Esophagus muscularis mucosa (tissue), 3 donors: ENCODE results near the gene TRAF2.
"Not testable (repeated sequence)": the region's sequence is repeated elsewhere in the genome, so short reads cannot be mapped to it uniquely, and the experiment has no call there.

Experiments used
- POLR2A ChIP-seq: fragments of 450-650 bp; IDR thresholded peaks from one replicate; pipeline ENCODE4 v1.6.1; 2017; ENCODE audit warnings: antibody characterized with exemption, moderate library complexity, mild to moderate bottlenecking, low read depth
- TF ChIP-seq, protein P1 (sequence below), 3 experiments: fragments of 200-600 bp in 2 of 3; fragments of 450-650 bp in 1 of 3; sonication (generic) in 2 of 3; IDR thresholded peaks; one replicate each; pipeline ENCODE4 v1.5.1; 2017 to 2019; ENCODE audit warnings: antibody characterized with exemption in 3 of 3, mild to moderate bottlenecking in 2 of 3, moderate library complexity in 1 of 3

DNA sequence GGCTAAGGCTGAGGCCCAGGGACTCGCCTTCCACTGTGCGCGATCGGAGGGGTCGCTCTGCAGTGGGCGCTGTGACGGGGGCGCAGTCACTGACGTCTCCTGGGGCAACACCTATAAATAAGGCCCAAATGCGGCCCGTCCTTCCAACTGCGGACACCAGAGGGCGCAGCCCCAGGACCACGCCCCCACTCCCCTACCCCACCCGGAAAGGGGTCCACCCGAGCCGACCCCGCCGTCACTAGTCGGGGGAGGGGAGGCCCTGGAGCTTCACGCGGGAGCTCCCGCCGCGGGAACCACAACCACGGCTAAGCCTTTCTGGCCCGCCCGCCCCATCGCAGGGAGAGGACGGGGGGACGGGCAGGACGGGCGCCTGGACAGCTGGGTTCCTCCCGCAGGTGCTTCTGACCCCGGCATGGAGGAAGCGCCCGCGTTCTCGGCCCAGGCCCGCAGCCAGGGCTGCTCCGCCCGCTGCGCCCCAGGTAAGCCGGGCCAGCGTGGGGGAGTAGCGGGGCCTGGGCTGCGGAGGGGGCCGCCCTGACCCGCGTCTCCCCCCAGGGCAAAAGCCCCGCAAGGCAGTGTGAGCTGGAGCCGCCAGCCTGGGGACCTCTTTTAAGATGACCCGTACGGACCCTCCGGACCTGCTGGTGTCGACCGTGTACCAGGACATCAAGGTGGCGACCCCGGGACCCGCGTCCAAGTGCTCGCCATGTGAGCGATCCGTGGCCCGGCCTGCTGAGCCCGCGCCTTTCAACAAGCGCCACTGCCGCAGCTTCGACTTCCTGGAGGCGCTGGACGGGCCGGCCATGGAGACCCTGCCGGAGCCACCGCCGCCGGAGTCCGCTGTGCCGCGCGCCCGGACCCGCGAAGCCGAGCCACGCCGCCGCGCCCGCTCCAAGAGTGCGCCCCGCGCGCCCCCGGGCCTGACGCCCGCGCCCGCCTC is 42.2 kb upstream of the TRAF2 start:
- TF ChIP-seq, protein P1, sequence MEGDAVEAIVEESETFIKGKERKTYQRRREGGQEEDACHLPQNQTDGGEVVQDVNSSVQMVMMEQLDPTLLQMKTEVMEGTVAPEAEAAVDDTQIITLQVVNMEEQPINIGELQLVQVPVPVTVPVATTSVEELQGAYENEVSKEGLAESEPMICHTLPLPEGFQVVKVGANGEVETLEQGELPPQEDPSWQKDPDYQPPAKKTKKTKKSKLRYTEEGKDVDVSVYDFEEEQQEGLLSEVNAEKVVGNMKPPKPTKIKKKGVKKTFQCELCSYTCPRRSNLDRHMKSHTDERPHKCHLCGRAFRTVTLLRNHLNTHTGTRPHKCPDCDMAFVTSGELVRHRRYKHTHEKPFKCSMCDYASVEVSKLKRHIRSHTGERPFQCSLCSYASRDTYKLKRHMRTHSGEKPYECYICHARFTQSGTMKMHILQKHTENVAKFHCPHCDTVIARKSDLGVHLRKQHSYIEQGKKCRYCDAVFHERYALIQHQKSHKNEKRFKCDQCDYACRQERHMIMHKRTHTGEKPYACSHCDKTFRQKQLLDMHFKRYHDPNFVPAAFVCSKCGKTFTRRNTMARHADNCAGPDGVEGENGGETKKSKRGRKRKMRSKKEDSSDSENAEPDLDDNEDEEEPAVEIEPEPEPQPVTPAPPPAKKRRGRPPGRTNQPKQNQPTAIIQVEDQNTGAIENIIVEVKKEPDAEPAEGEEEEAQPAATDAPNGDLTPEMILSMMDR (IDR thresholded peaks at IDR 0.05), result peak; percentile 63 to 78 (median 71)
- TF ChIP-seq POLR2A, result not testable (repeated sequence)
